Measurements from ENCODE around the gene PLEKHJ1. TPM values are rescaled to one million over a fixed set of nuclear protein-coding genes. Genes with fewer than 3 reads are reported as not detected.

PLEKHJ1 gene
- total and polyA plus RNA-seq, 2 of the 13 experiments (the other 11 are each of a cell fraction or from before 2014, with no cell fraction given) = 70.5 to 130 TPM

GRCh38 chr19:2282062-2282861 lies 46.1 kb upstream of the PLEKHJ1 start, which contains the start of gene PEAK3 (continued):
- no peak for TF ChIP-seq ZBTB37 (CRISPR knock-in tag; IDR thresholded peaks at IDR 0.05)
- TF ChIP-seq GTF2F1 (IDR thresholded peaks at IDR 0.05; ENCODE audit: low read length) = no peak
- TF ChIP-seq, protein P1, sequence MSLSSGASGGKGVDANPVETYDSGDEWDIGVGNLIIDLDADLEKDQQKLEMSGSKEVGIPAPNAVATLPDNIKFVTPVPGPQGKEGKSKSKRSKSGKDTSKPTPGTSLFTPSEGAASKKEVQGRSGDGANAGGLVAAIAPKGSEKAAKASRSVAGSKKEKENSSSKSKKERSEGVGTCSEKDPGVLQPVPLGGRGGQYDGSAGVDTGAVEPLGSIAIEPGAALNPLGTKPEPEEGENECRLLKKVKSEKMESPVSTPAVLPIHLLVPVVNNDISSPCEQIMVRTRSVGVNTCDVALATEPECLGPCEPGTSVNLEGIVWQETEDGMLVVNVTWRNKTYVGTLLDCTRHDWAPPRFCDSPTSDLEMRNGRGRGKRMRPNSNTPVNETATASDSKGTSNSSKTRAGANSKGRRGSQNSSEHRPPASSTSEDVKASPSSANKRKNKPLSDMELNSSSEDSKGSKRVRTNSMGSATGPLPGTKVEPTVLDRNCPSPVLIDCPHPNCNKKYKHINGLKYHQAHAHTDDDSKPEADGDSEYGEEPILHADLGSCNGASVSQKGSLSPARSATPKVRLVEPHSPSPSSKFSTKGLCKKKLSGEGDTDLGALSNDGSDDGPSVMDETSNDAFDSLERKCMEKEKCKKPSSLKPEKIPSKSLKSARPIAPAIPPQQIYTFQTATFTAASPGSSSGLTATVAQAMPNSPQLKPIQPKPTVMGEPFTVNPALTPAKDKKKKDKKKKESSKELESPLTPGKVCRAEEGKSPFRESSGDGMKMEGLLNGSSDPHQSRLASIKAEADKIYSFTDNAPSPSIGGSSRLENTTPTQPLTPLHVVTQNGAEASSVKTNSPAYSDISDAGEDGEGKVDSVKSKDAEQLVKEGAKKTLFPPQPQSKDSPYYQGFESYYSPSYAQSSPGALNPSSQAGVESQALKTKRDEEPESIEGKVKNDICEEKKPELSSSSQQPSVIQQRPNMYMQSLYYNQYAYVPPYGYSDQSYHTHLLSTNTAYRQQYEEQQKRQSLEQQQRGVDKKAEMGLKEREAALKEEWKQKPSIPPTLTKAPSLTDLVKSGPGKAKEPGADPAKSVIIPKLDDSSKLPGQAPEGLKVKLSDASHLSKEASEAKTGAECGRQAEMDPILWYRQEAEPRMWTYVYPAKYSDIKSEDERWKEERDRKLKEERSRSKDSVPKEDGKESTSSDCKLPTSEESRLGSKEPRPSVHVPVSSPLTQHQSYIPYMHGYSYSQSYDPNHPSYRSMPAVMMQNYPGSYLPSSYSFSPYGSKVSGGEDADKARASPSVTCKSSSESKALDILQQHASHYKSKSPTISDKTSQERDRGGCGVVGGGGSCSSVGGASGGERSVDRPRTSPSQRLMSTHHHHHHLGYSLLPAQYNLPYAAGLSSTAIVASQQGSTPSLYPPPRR (CRISPR knock-in tag; IDR thresholded peaks at IDR 0.05; ENCODE audit: borderline replicate concordance) = no peak
- TF ChIP-seq ZFP62 (CRISPR knock-in tag; IDR thresholded peaks at IDR 0.05) = no peak
- TF ChIP-seq ATF3 (CRISPR knock-in tag; IDR thresholded peaks at IDR 0.05) = no peak
- TF ChIP-seq HBP1 (CRISPR knock-in tag; IDR thresholded peaks at IDR 0.05; ENCODE audit: low read depth) = no peak
- no peak for TF ChIP-seq RARG (CRISPR knock-in tag; IDR thresholded peaks at IDR 0.05; ENCODE audit: low read depth)
- TF ChIP-seq ATF7-NPFF (CRISPR knock-in tag; IDR thresholded peaks at IDR 0.05; ENCODE audit: low read depth) = no peak
- no peak for TF ChIP-seq ZSCAN12 (CRISPR knock-in tag; IDR thresholded peaks at IDR 0.05)
- TF ChIP-seq, protein P2, sequence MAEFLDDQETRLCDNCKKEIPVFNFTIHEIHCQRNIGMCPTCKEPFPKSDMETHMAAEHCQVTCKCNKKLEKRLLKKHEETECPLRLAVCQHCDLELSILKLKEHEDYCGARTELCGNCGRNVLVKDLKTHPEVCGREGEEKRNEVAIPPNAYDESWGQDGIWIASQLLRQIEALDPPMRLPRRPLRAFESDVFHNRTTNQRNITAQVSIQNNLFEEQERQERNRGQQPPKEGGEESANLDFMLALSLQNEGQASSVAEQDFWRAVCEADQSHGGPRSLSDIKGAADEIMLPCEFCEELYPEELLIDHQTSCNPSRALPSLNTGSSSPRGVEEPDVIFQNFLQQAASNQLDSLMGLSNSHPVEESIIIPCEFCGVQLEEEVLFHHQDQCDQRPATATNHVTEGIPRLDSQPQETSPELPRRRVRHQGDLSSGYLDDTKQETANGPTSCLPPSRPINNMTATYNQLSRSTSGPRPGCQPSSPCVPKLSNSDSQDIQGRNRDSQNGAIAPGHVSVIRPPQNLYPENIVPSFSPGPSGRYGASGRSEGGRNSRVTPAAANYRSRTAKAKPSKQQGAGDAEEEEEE (CRISPR knock-in tag; IDR thresholded peaks at IDR 0.05; ENCODE audit: borderline replicate concordance) = no peak
- no peak for TF ChIP-seq ZNF567 (CRISPR knock-in tag; IDR thresholded peaks at IDR 0.05; ENCODE audit: borderline replicate concordance)
- no peak for TF ChIP-seq HNRNPK (IDR thresholded peaks at IDR 0.05; ENCODE audit: low read depth, low read length, poor library complexity, severe bottlenecking)
- TF ChIP-seq TEAD2 (CRISPR knock-in tag; IDR thresholded peaks at IDR 0.05) = no peak
- TF ChIP-seq HDAC1 (CRISPR knock-in tag; IDR thresholded peaks at IDR 0.05) = peak; percentile 32; the same call in 1 of the 2 replicates
- no peak for TF ChIP-seq PBX2 (CRISPR knock-in tag; IDR thresholded peaks at IDR 0.05)
- no peak for TF ChIP-seq ARID2 (CRISPR knock-in tag; IDR thresholded peaks at IDR 0.05; ENCODE audit: borderline replicate concordance)
- TF ChIP-seq ZBTB20 (CRISPR knock-in tag; IDR thresholded peaks at IDR 0.05; ENCODE audit: borderline replicate concordance, low read depth) = no peak
- no peak for TF ChIP-seq CENPT (CRISPR knock-in tag; IDR thresholded peaks at IDR 0.05; ENCODE audit: low read depth)
